ENCODE data around the gene ZNF609. TPM values are rescaled to one million over a fixed set of nuclear protein-coding genes. Genes with fewer than 3 reads are reported as not detected.
A peak's percentile ranks its signal among the peaks of the same experiment; 100 is the strongest.

Gene ZNF609
- total and polyA plus RNA-seq, 10 of the 15 experiments (the other 5 are each of a cell fraction or from before 2014, with no cell fraction given), result 5.1 to 35.3 (median 13.6) TPM

GRCh38 chr15:64507293-64507802 is 47.0 kb downstream of the ZNF609 start (continued):
- TF ChIP-seq KLF5 (IDR thresholded peaks at IDR 0.05; ENCODE audit: partially characterized antibody) (no peak), SPI1 (IDR thresholded peaks at IDR 0.05; ENCODE audit: borderline replicate concordance, insufficient read depth, low read depth, low read length) (peak; percentile 80), FOS (IDR thresholded peaks at IDR 0.05; ENCODE audit: borderline replicate concordance, extremely low read depth, insufficient read length) (no peak), RUNX3 (IDR thresholded peaks at IDR 0.05; ENCODE audit: low read length) (peak; percentile 86), ATF3 (IDR thresholded peaks at IDR 0.05; ENCODE audit: borderline replicate concordance, extremely low read depth, low read depth, low read length) (no peak), NKRF (conservative IDR thresholded peaks at IDR 0.05) (0 out of 2 replicates have a peak, but pooled peaks have one; percentile 23), CREM (IDR thresholded peaks at IDR 0.05; ENCODE audit: low read depth) (0 out of 2 replicates have a peak, but pooled peaks have one; percentile 14), CREB1 (IDR thresholded peaks at IDR 0.05; ENCODE audit: low read depth) (no peak), E4F1 (IDR thresholded peaks at IDR 0.05; ENCODE audit: borderline replicate concordance, partially characterized antibody) (no peak), LARP7 (IDR thresholded peaks at IDR 0.05) (no peak; the same call in 1 of the 2 replicates), GATAD2B (conservative IDR thresholded peaks at IDR 0.05; ENCODE audit: low read depth) (0 out of 2 replicates have a peak, but pooled peaks have one; percentile 42), DPF2 (IDR thresholded peaks at IDR 0.05) (peak; percentile 49; the same call in 1 of the 2 replicates), ZBED1 (IDR thresholded peaks at IDR 0.05; ENCODE audit: borderline replicate concordance) (no peak), PML (IDR thresholded peaks at IDR 0.05; ENCODE audit: low read length) (0 out of 2 replicates have a peak, but pooled peaks have one; percentile 27), MYB (IDR thresholded peaks at IDR 0.05; ENCODE audit: borderline replicate concordance, low read depth, low read length) (no peak), RAD21 (IDR thresholded peaks at IDR 0.05; ENCODE audit: insufficient read depth, low read depth, low read length) (no peak), NFYB (IDR thresholded peaks at IDR 0.05; ENCODE audit: insufficient read depth, low read depth, low read length) (no peak), IRF4 (IDR thresholded peaks at IDR 0.05; ENCODE audit: low read depth, low read length) (0 out of 2 replicates have a peak, but pooled peaks have one; percentile 7), SUPT20H (IDR thresholded peaks at IDR 0.05; ENCODE audit: borderline replicate concordance, control insufficient read depth, low read depth, low read length) (no peak), POU2F2 (IDR thresholded peaks at IDR 0.05; ENCODE audit: borderline replicate concordance, low read depth, low read length) (0 out of 3 replicates have a peak, but pooled peaks have one; percentile 38)
